HepG2 (cell line): ENCODE measurements around the gene EGFL8. TPM values are rescaled to one million over a fixed set of nuclear protein-coding genes. Genes with fewer than 3 reads are reported as not detected.

Experiments
- AKAP8 ChIP-seq: sonication (generic); formaldehyde crosslinking; IDR thresholded peaks from 2 replicates; pipeline ENCODE4 v1.5.1; 2020; ENCODE audit warnings: mild to moderate bottlenecking, missing genetic modification reagents
- FOXA3 ChIP-seq: IDR thresholded peaks from 2 replicates; pipeline ENCODE4 v1.6.1; 2016; ENCODE audit warnings: missing genetic modification reagents, missing compliant biosample characterization
- ISX ChIP-seq: sonication (generic); formaldehyde crosslinking; conservative IDR thresholded peaks from 2 replicates; pipeline ENCODE4 v1.5.0; 2020; ENCODE audit warnings: missing genetic modification reagents
- MIXL1 ChIP-seq: IDR thresholded peaks from 2 replicates; pipeline ENCODE4 v1.6.1; 2016
- PITX1 ChIP-seq: sonication (generic); formaldehyde crosslinking; IDR thresholded peaks from 2 replicates; pipeline ENCODE4 v1.5.1; 2020; ENCODE audit warnings: mild to moderate bottlenecking, missing genetic modification reagents
- SOX6 ChIP-seq, 2 experiments: fragments of 450-650 bp in 1 of 2; sonication (generic) in 1 of 2; formaldehyde crosslinking in 1 of 2; IDR thresholded peaks; 2 replicates each; pipeline versions ENCODE4 v1.4.0 to v1.6.1; 2017 to 2020; ENCODE audit warnings: antibody characterized with exemption in 1 of 2, mild to moderate bottlenecking in 1 of 2, missing genetic modification reagents in 1 of 2
- TSC22D2 ChIP-seq: sonication (generic); formaldehyde crosslinking; IDR thresholded peaks from 2 replicates; pipeline ENCODE4 v1.5.1; 2020; ENCODE audit warnings: missing genetic modification reagents, mild to moderate bottlenecking, borderline replicate concordance
- ZBTB20 ChIP-seq: sonication (generic); formaldehyde crosslinking; IDR thresholded peaks from 2 replicates; pipeline ENCODE4 v1.8.1; 2023; ENCODE audit warnings: missing genetic modification reagents, low read depth, mild to moderate bottlenecking, borderline replicate concordance
- ZMAT3 ChIP-seq: sonication (generic); formaldehyde crosslinking; conservative IDR thresholded peaks from 2 replicates; pipeline ENCODE4 v1.7.0; 2021; ENCODE audit warnings: missing genetic modification reagents
- ZNF12 ChIP-seq: sonication (generic); formaldehyde crosslinking; IDR thresholded peaks from 2 replicates; pipeline ENCODE4 v1.5.0; 2020; ENCODE audit warnings: missing genetic modification reagents
- ZNF543 ChIP-seq: sonication (generic); formaldehyde crosslinking; IDR thresholded peaks from 2 replicates; pipeline ENCODE4 v1.4.0; 2020; ENCODE audit warnings: mild to moderate bottlenecking, missing genetic modification reagents
- ZNF891 ChIP-seq: sonication (generic); formaldehyde crosslinking; IDR thresholded peaks from 2 replicates; pipeline ENCODE4 v1.5.0; 2020; ENCODE audit warnings: mild to moderate bottlenecking, missing genetic modification reagents
- polyA plus RNA-seq, 8 experiments: library from polyadenylated mRNA; depleted of rRNA in 3 of 8; stranded (reverse) in 7 of 8; unstranded in 1 of 8; fragments of >200 nt; fragmentation: Illumina TruSeq in 4 of 8; extraction: Trizol in 4 of 8; gene quantifications; 2 replicates each; pipeline versions ENCODE4 v1.2.1 to v1.2.3, GENCODE V29; 2011 to 2016; ENCODE audit warnings: low read depth in 4 of 8, missing spikeins in 1 of 8, mixed read lengths in 1 of 8; ENCODE audit not compliant: insufficient read depth in 1 of 8
- total RNA-seq, 5 experiments: library from RNA; depleted of rRNA; stranded (reverse); fragments of >200 nt; fragmentation: Illumina TruSeq; extraction: Trizol; gene quantifications; 2 replicates each; pipeline ENCODE4 v1.2.3, GENCODE V29; 2016; ENCODE audit warnings: low read depth in 1 of 5
- TF ChIP-seq, protein P1 (sequence below): sonication (generic); formaldehyde crosslinking; IDR thresholded peaks from 2 replicates; pipeline ENCODE4 v1.9.0; 2022; ENCODE audit warnings: low read depth, missing genetic modification reagents
- TF ChIP-seq, protein P2 (sequence below): IDR thresholded peaks from 2 replicates; pipeline ENCODE4 v1.6.1; 2016; ENCODE audit warnings: missing compliant biosample characterization, missing genetic modification reagents, borderline replicate concordance
- TF ChIP-seq, protein P3 (sequence below): sonication (generic); formaldehyde crosslinking; IDR thresholded peaks from 2 replicates; pipeline ENCODE4 v1.4.0; 2020; ENCODE audit warnings: mild to moderate bottlenecking, missing genetic modification reagents, borderline replicate concordance
- TF ChIP-seq, protein P4 (sequence below): sonication (generic); formaldehyde crosslinking; conservative IDR thresholded peaks from 2 replicates; pipeline ENCODE4 v1.8.1; 2023; ENCODE audit warnings: missing genetic modification reagents

Gene EGFL8
- total and polyA plus RNA-seq, 2 of the 13 experiments (the other 11 are each of a cell fraction or from before 2014, with no cell fraction given): 10.0 to 11.5 TPM

DNA sequence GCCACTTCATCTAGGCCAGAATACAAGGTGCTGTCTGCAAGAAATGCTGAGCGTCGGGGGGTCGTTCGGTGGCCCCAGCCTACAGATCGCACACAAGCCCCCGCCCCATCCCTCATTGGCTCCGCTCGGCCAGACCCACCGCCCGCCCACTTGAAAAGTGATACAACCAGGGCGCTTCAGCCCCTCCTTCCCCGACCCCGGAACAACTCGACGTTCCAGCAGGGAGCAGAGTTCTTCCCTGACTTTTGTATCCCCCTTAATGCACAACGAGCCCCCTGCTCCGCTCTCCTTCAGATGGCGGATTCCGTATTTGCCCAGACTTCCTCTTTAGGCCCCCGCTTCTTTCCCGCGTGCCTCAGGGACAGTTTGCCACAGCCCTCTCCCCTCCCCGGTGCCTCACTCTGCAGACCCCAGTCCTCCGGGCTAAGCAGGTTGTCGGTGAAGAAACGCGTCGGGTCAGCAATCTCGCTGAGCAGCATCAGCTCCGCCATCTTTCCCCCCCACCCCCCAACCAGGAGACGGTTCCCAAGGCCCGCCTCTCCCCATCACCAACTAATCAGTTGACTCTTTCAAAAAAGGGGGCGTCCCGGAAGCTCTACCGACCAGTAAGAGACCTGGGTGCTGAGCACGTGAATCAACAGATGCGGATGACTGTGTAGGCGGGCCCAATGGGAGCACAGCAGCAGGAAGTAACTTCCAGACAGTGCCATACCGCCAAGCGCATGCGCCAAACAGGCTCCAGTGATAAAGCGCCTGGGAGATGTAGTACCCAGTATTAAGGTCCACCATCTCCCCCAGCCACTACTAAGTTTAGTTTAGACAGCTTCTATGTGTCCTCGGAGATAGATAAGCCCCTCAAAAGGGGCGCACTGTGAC is 36.4 kb upstream of the EGFL8 start, which contains the start of gene ATF6B (continued):
- TF ChIP-seq ZMAT3 (CRISPR knock-in tag) (no peak), ZBTB20 (CRISPR knock-in tag) (0 out of 2 replicates have a peak, but pooled peaks have one; percentile 62), FOXA3 (0 out of 2 replicates have a peak, but pooled peaks have one; percentile 16), MIXL1 (CRISPR knock-in tag) (0 out of 2 replicates have a peak, but pooled peaks have one; percentile 11), PITX1 (CRISPR knock-in tag) (peak; percentile 36; the same call in 1 of the 2 replicates), ZNF543 (0 out of 2 replicates have a peak, but pooled peaks have one; percentile 58), AKAP8 (CRISPR knock-in tag) (no peak), SOX6 (IDR thresholded peaks at IDR 0.05) (no peak), SOX6 (CRISPR knock-in tag; IDR thresholded peaks at IDR 0.05) (no peak), TSC22D2 (peak; percentile 85; the same call in 1 of the 2 replicates), ISX (CRISPR knock-in tag) (no peak), ZNF12 (CRISPR knock-in tag) (no peak), ZNF891 (CRISPR knock-in tag) (no peak; the same call in 1 of the 2 replicates)
- TF ChIP-seq, protein P1, sequence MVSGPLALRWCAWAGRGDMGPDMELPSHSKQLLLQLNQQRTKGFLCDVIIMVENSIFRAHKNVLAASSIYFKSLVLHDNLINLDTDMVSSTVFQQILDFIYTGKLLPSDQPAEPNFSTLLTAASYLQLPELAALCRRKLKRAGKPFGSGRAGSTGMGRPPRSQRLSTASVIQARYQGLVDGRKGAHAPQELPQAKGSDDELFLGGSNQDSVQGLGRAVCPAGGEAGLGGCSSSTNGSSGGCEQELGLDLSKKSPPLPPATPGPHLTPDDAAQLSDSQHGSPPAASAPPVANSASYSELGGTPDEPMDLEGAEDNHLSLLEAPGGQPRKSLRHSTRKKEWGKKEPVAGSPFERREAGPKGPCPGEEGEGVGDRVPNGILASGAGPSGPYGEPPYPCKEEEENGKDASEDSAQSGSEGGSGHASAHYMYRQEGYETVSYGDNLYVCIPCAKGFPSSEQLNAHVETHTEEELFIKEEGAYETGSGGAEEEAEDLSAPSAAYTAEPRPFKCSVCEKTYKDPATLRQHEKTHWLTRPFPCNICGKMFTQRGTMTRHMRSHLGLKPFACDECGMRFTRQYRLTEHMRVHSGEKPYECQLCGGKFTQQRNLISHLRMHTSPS: no peak
- TF ChIP-seq, protein P2, sequence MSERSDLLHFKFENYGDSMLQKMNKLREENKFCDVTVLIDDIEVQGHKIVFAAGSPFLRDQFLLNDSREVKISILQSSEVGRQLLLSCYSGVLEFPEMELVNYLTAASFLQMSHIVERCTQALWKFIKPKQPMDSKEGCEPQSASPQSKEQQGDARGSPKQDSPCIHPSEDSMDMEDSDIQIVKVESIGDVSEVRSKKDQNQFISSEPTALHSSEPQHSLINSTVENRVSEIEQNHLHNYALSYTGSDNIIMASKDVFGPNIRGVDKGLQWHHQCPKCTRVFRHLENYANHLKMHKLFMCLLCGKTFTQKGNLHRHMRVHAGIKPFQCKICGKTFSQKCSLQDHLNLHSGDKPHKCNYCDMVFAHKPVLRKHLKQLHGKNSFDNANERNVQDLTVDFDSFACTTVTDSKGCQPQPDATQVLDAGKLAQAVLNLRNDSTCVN (CRISPR knock-in tag): peak; percentile 26; the same call in 1 of the 2 replicates
- TF ChIP-seq, protein P3, sequence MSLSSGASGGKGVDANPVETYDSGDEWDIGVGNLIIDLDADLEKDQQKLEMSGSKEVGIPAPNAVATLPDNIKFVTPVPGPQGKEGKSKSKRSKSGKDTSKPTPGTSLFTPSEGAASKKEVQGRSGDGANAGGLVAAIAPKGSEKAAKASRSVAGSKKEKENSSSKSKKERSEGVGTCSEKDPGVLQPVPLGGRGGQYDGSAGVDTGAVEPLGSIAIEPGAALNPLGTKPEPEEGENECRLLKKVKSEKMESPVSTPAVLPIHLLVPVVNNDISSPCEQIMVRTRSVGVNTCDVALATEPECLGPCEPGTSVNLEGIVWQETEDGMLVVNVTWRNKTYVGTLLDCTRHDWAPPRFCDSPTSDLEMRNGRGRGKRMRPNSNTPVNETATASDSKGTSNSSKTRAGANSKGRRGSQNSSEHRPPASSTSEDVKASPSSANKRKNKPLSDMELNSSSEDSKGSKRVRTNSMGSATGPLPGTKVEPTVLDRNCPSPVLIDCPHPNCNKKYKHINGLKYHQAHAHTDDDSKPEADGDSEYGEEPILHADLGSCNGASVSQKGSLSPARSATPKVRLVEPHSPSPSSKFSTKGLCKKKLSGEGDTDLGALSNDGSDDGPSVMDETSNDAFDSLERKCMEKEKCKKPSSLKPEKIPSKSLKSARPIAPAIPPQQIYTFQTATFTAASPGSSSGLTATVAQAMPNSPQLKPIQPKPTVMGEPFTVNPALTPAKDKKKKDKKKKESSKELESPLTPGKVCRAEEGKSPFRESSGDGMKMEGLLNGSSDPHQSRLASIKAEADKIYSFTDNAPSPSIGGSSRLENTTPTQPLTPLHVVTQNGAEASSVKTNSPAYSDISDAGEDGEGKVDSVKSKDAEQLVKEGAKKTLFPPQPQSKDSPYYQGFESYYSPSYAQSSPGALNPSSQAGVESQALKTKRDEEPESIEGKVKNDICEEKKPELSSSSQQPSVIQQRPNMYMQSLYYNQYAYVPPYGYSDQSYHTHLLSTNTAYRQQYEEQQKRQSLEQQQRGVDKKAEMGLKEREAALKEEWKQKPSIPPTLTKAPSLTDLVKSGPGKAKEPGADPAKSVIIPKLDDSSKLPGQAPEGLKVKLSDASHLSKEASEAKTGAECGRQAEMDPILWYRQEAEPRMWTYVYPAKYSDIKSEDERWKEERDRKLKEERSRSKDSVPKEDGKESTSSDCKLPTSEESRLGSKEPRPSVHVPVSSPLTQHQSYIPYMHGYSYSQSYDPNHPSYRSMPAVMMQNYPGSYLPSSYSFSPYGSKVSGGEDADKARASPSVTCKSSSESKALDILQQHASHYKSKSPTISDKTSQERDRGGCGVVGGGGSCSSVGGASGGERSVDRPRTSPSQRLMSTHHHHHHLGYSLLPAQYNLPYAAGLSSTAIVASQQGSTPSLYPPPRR: peak; percentile 35; the same call in 1 of the 2 replicates
- TF ChIP-seq, protein P4, sequence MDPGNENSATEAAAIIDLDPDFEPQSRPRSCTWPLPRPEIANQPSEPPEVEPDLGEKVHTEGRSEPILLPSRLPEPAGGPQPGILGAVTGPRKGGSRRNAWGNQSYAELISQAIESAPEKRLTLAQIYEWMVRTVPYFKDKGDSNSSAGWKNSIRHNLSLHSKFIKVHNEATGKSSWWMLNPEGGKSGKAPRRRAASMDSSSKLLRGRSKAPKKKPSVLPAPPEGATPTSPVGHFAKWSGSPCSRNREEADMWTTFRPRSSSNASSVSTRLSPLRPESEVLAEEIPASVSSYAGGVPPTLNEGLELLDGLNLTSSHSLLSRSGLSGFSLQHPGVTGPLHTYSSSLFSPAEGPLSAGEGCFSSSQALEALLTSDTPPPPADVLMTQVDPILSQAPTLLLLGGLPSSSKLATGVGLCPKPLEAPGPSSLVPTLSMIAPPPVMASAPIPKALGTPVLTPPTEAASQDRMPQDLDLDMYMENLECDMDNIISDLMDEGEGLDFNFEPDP (CRISPR knock-in tag): no peak
